NCI-H1092 (cell line): ENCODE results near the gene FRMD6.

ENCODE experiments used
- DNase-seq: peaks from one replicate; lab custom pipeline; 2025; lab: John Stamatoyannopoulos, UW

Gene FRMD6

GRCh38 chr14:51666826-51667225, 15.1 kb downstream of the FRMD6 start:
- DNase-seq = no peak

GRCh38 chr14:51668870-51669269, 17.2 kb downstream of the FRMD6 start:
- DNase-seq = no peak

GRCh38 chr14:51674294-51675002, 22.7 kb downstream of the FRMD6 start:
- DNase-seq = no peak

GRCh38 chr14:51676549-51676948, 24.8 kb downstream of the FRMD6 start:
- no peak for DNase-seq

GRCh38 chr14:51677266-51677665, 25.6 kb downstream of the FRMD6 start:
- DNase-seq = no peak

GRCh38 chr14:51677738-51678137, 26.0 kb downstream of the FRMD6 start:
- DNase-seq = no peak

GRCh38 chr14:51680031-51680430, 28.3 kb downstream of the FRMD6 start:
- DNase-seq = no peak

- DNase-seq = no peak
Observed at GRCh38 chr14:51681411-51681810, 29.7 kb downstream of the FRMD6 start.

GRCh38 chr14:51682411-51682810, 30.7 kb downstream of the FRMD6 start:
- no peak for DNase-seq

GRCh38 chr14:51684760-51685159, 33.0 kb downstream of the FRMD6 start:
- no peak for DNase-seq

GRCh38 chr14:51691176-51691575, 39.5 kb downstream of the FRMD6 start:
- no peak for DNase-seq

GRCh38 chr14:51692646-51693045, 40.9 kb downstream of the FRMD6 start:
- DNase-seq = no peak

- no peak for DNase-seq
Observed at GRCh38 chr14:51697848-51698247, 46.1 kb downstream of the FRMD6 start.

- DNase-seq = no peak
Observed at GRCh38 chr14:51701951-51702350, 50.2 kb downstream of the FRMD6 start.

GRCh38 chr14:51703787-51704186, 52.1 kb downstream of the FRMD6 start:
- no peak for DNase-seq

GRCh38 chr14:51704545-51704944, 52.8 kb downstream of the FRMD6 start:
- no peak for DNase-seq

GRCh38 chr14:51707327-51707726, 55.6 kb downstream of the FRMD6 start:
- DNase-seq = no peak

- DNase-seq = no peak
Observed at GRCh38 chr14:51711505-51711904, 59.8 kb downstream of the FRMD6 start.

GRCh38 chr14:51715250-51715649, 63.5 kb downstream of the FRMD6 start:
- no peak for DNase-seq

- no peak for DNase-seq
Observed at GRCh38 chr14:51715742-51716141, 64.0 kb downstream of the FRMD6 start.

GRCh38 chr14:51716610-51717009, 64.9 kb downstream of the FRMD6 start:
- DNase-seq = no peak

GRCh38 chr14:51717766-51718165, 66.1 kb downstream of the FRMD6 start:
- DNase-seq = no peak

GRCh38 chr14:51719955-51720354, 68.2 kb downstream of the FRMD6 start:
- DNase-seq = no peak

GRCh38 chr14:51723990-51724389, 72.3 kb downstream of the FRMD6 start:
- DNase-seq = no peak
